Neural cell (in vitro differentiated cells): Measurements from ENCODE around the gene CCDC149. TPM values are rescaled to one million over a fixed set of nuclear protein-coding genes. Genes with fewer than 3 reads are reported as not detected.

Experiments used
- H2AFZ ChIP-seq: fragments of 200-600, 300-800 bp; sonication (generic), shearing (Covaris generic); 2 replicates; pipeline ENCODE4 v1.6.0; 2014; ENCODE audit warnings: low read depth, mild to moderate bottlenecking, antibody characterized with exemption, low read length, moderate library complexity
- H3F3A ChIP-seq: fragments of 200-600 bp; shearing (Covaris generic); 2 replicates; pipeline ENCODE4 v1.6.1; 2016; ENCODE audit warnings: mild to moderate bottlenecking, moderate library complexity, mixed read lengths, antibody characterized with exemption, low read length; ENCODE audit not compliant: insufficient read depth, poor library complexity, severe bottlenecking
- H3K27ac ChIP-seq: fragments of 200-600, 300-800 bp; sonication (generic), shearing (Covaris generic); 2 replicates; pipeline ENCODE4 v1.5.1; 2014; ENCODE audit warnings: mild to moderate bottlenecking, low read length, moderate library complexity
- H3K27me3 ChIP-seq: fragments of 300-800, 200-600 bp; sonication (generic), shearing (Covaris generic); 2 replicates; pipeline ENCODE4 v1.6.0; 2014; ENCODE audit warnings: mild to moderate bottlenecking, low read depth, low read length, moderate library complexity; ENCODE audit not compliant: insufficient read depth
- H3K36me3 ChIP-seq: fragments of 300-800, 200-600 bp; sonication (generic), shearing (Covaris generic); 2 replicates; pipeline ENCODE4 v1.5.1; 2014; ENCODE audit warnings: mild to moderate bottlenecking, antibody characterized with exemption, low read length, moderate library complexity; ENCODE audit not compliant: insufficient read depth
- H3K4me2 ChIP-seq: fragments of 300-800, 200-600 bp; sonication (generic), shearing (Covaris generic); 2 replicates; pipeline ENCODE4 v1.6.0; 2014; ENCODE audit warnings: mild to moderate bottlenecking, low read length
- H3K4me3 ChIP-seq: fragments of 300-800, 200-600 bp; sonication (generic), shearing (Covaris generic); 2 replicates; pipeline ENCODE4 v1.5.1; 2014; ENCODE audit warnings: mild to moderate bottlenecking, low read length, moderate library complexity
- H3K79me2 ChIP-seq: fragments of 200-600 bp; shearing (Covaris generic); replicated peaks from 2 replicates; pipeline ENCODE4 v1.6.0; 2014; ENCODE audit warnings: mild to moderate bottlenecking, low read length, moderate library complexity; ENCODE audit not compliant: insufficient read depth
- H3K9ac ChIP-seq: fragments of 300-800, 200-600 bp; sonication (generic), shearing (Covaris generic); 2 replicates; pipeline ENCODE4 v1.6.1; 2016; ENCODE audit warnings: mild to moderate bottlenecking, low read length, mixed read lengths
- H3K9me2 ChIP-seq: fragments of 200-600 bp; shearing (Covaris generic); 2 replicates; pipeline ENCODE4 v1.6.1; 2016; ENCODE audit warnings: mild to moderate bottlenecking, low read length, mixed read lengths; ENCODE audit not compliant: insufficient read depth
- H3K9me3 ChIP-seq: fragments of 200-600, 300-800 bp; sonication (generic), shearing (Covaris generic); 2 replicates; pipeline ENCODE4 v1.6.1; 2016; ENCODE audit warnings: mild to moderate bottlenecking, mixed run types, low read length, moderate library complexity, mixed read lengths
- H4K20me1 ChIP-seq: fragments of 200-600 bp; shearing (Covaris generic); 2 replicates; pipeline ENCODE4 v1.6.1; 2016; ENCODE audit warnings: mild to moderate bottlenecking, mixed run types; ENCODE audit not compliant: insufficient read depth
- CTCF ChIP-seq: fragments of 450-650 bp; IDR thresholded peaks from 2 replicates; pipeline ENCODE4 v1.5.1; 2014; ENCODE audit warnings: antibody characterized with exemption, mild to moderate bottlenecking, moderate library complexity; ENCODE audit not compliant: poor library complexity, severe bottlenecking
- EP300 ChIP-seq: fragments of 450-650 bp; conservative IDR thresholded peaks from 2 replicates; pipeline ENCODE4 v1.6.1; 2014; ENCODE audit warnings: antibody characterized with exemption, mild to moderate bottlenecking, moderate library complexity; ENCODE audit not compliant: poor library complexity, severe bottlenecking
- EZH2 ChIP-seq: fragments of 200-600, 300-800 bp; shearing (Covaris generic), sonication (generic); IDR thresholded peaks from 2 replicates; pipeline ENCODE4 v1.6.1; 2014; ENCODE audit warnings: antibody characterized with exemption, low read length, borderline replicate concordance, mild to moderate bottlenecking; ENCODE audit not compliant: insufficient read depth, poor library complexity, severe bottlenecking
- MXI1 ChIP-seq: fragments of 450-650 bp; conservative IDR thresholded peaks from 2 replicates; pipeline ENCODE4 v1.6.1; 2014; ENCODE audit warnings: antibody characterized with exemption, mild to moderate bottlenecking; ENCODE audit not compliant: poor library complexity, severe bottlenecking
- POLR2AphosphoS5 ChIP-seq: IDR thresholded peaks from 2 replicates; pipeline ENCODE4 v1.6.1; 2012
- RAD21 ChIP-seq: fragments of 450-650 bp; conservative IDR thresholded peaks from 2 replicates; pipeline ENCODE4 v1.6.1; 2014; ENCODE audit warnings: antibody characterized with exemption, mild to moderate bottlenecking, moderate library complexity
- REST ChIP-seq: IDR thresholded peaks from 2 replicates; pipeline ENCODE4 v1.6.1; 2012; ENCODE audit warnings: borderline replicate concordance
- SMC3 ChIP-seq: fragments of 450-650 bp; conservative IDR thresholded peaks from 2 replicates; pipeline ENCODE4 v1.6.1; 2014; ENCODE audit warnings: antibody characterized with exemption, mild to moderate bottlenecking, moderate library complexity; ENCODE audit not compliant: poor library complexity
- TAF1 ChIP-seq: IDR thresholded peaks from 2 replicates; pipeline ENCODE4 v1.6.1; 2012; ENCODE audit warnings: low read depth
- polyA plus RNA-seq: library from polyadenylated mRNA; depleted of rRNA; stranded (reverse); fragments of >200 nt; gene quantifications from 2 replicates; pipeline ENCODE4 v1.2.3, GENCODE V29; 2014

Gene CCDC149
- polyA plus RNA-seq, 1 donor from 2014 or later, result 6.6 TPM

- Histone ChIP-seq H3K4me3 (no peak overlapping the region), H3K79me2 (no peaks in the 10 kb centered on the region), H3K4me2 (no peak overlapping the region), H3K9me3 (no peaks in the 10 kb centered on the region), H2AFZ (no peak overlapping the region), H3K27me3 (peaks cover 12% of the 10 kb centered on the region), H3K27ac (no peak overlapping the region), H3F3A (no peaks in the 10 kb centered on the region), H3K9ac (no peak overlapping the region), H3K36me3 (no peaks in the 10 kb centered on the region), H3K9me2 (no peaks in the 10 kb centered on the region), H4K20me1 (no peaks in the 10 kb centered on the region)
- TF ChIP-seq CTCF, result no peak
Observed at GRCh38 chr4:24805067-24805466, 107.8 kb downstream of the CCDC149 start.

- no peaks in the 10 kb centered on the region for H3K36me3 ChIP-seq
- no peaks in the 10 kb centered on the region for H3K9me2 ChIP-seq
- H3K9ac ChIP-seq, result no peak overlapping the region
- H3K27ac ChIP-seq, result no peak overlapping the region
- peaks cover 12% of the 10 kb centered on the region for H3K27me3 ChIP-seq
- H3K9me3 ChIP-seq, result no peaks in the 10 kb centered on the region
- no peaks in the 10 kb centered on the region for H4K20me1 ChIP-seq
- no peak overlapping the region for H3K4me2 ChIP-seq
- no peak overlapping the region for H2AFZ ChIP-seq
- no peak overlapping the region for H3K4me3 ChIP-seq
- H3F3A ChIP-seq, result no peaks in the 10 kb centered on the region
- H3K79me2 ChIP-seq, result no peaks in the 10 kb centered on the region
- TF ChIP-seq MXI1, result no peak
- TF ChIP-seq EP300, result no peak
- no peak for TF ChIP-seq TAF1
- no peak for TF ChIP-seq CTCF
- TF ChIP-seq REST, result no peak
- no peak for TF ChIP-seq RAD21
- no peak for TF ChIP-seq POLR2AphosphoS5
- TF ChIP-seq EZH2, result no peak
- TF ChIP-seq SMC3, result no peak
Observed at GRCh38 chr4:24802648-24803047, 110.2 kb downstream of the CCDC149 start.
